Smooth muscle cell (in vitro differentiated cells): ENCODE results near the gene POLH. TPM values are rescaled to one million over a fixed set of nuclear protein-coding genes. Genes with fewer than 3 reads are reported as not detected.
"Not testable (repeated sequence)": the region's sequence is repeated elsewhere in the genome, so short reads cannot be mapped to it uniquely, and the experiment has no call there.

Experiments
- DNase-seq: peaks from one replicate; lab custom pipeline; 2025; ENCODE audit not compliant: unreplicated experiment; lab: John Stamatoyannopoulos, UW
- H2AFZ ChIP-seq: fragments of 200-600 bp; sonication (generic); 2 replicates; pipeline ENCODE4 v1.6.0; 2016; ENCODE audit warnings: antibody characterized with exemption, low read depth, mild to moderate bottlenecking
- H3F3A ChIP-seq: fragments of 200-600 bp; sonication (generic); 2 replicates; pipeline ENCODE4 v1.6.0; 2017; ENCODE audit warnings: antibody characterized with exemption, low read depth
- H3K27ac ChIP-seq: fragments of 200-600 bp; sonication (generic); 2 replicates; pipeline ENCODE4 v1.5.1; 2016; ENCODE audit warnings: low read depth, mild to moderate bottlenecking
- H3K27me3 ChIP-seq: fragments of 200-600 bp; sonication (generic); 2 replicates; pipeline ENCODE4 v1.6.1; 2016; ENCODE audit warnings: low read depth, mild to moderate bottlenecking
- H3K36me3 ChIP-seq: fragments of 200-600 bp; sonication (generic); 2 replicates; pipeline ENCODE4 v1.5.1; 2016; ENCODE audit warnings: low read depth
- H3K4me1 ChIP-seq: fragments of 200-600 bp; sonication (generic); 2 replicates; pipeline ENCODE4 v1.5.1; 2016; ENCODE audit warnings: low read depth
- H3K4me2 ChIP-seq: fragments of 200-600 bp; sonication (generic); 2 replicates; pipeline ENCODE4 v1.6.0; 2016; ENCODE audit warnings: mild to moderate bottlenecking
- H3K4me3 ChIP-seq: fragments of 200-600 bp; sonication (generic); 2 replicates; pipeline ENCODE4 v1.5.1; 2016; ENCODE audit warnings: mild to moderate bottlenecking
- H3K79me2 ChIP-seq: fragments of 200-600 bp; sonication (generic); 2 replicates; pipeline ENCODE4 v1.6.0; 2016; ENCODE audit warnings: low read depth, mild to moderate bottlenecking
- H3K9ac ChIP-seq: fragments of 200-600 bp; sonication (generic); 2 replicates; pipeline ENCODE4 v1.6.0; 2016; ENCODE audit warnings: low read depth
- H3K9me3 ChIP-seq: fragments of 200-600 bp; sonication (generic); replicated peaks from 2 replicates; pipeline ENCODE4 v1.5.1; 2016; ENCODE audit warnings: low read depth
- H4K20me1 ChIP-seq: fragments of 200-600 bp; sonication (generic); 2 replicates; pipeline ENCODE4 v1.6.0; 2016; ENCODE audit warnings: low read depth
- WGBS: methylation state at CpG from one replicate; pipeline ENCODE4 v1.1.7; 2016; ENCODE audit warnings: low lambda C conversion rate; 5-methylcytosine and 5-hydroxymethylcytosine counted together
- polyA plus RNA-seq: library from polyadenylated mRNA; unstranded; fragments of >200 nt; fragmentation: Nextera tagmentation; extraction: Ambion mirVana; gene quantifications from 2 replicates; pipeline ENCODE4 v1.2.1, GENCODE V29; 2016
- total RNA-seq: library from RNA; depleted of rRNA; stranded (reverse); fragments of >200 nt; gene quantifications from 2 replicates; pipeline ENCODE4 v1.2.3, GENCODE V29; 2014
- TF ChIP-seq, protein P1 (sequence below): fragments of 200-600 bp; sonication (generic); IDR thresholded peaks from 2 replicates; pipeline ENCODE4 v1.5.1; 2017; ENCODE audit warnings: borderline replicate concordance, mild to moderate bottlenecking, antibody characterized with exemption; ENCODE audit not compliant: insufficient read depth, poor library complexity, severe bottlenecking

The POLH gene
- total and polyA plus RNA-seq, 2 experiments from 2014 or later: 8.4 to 13.3 TPM

DNA sequence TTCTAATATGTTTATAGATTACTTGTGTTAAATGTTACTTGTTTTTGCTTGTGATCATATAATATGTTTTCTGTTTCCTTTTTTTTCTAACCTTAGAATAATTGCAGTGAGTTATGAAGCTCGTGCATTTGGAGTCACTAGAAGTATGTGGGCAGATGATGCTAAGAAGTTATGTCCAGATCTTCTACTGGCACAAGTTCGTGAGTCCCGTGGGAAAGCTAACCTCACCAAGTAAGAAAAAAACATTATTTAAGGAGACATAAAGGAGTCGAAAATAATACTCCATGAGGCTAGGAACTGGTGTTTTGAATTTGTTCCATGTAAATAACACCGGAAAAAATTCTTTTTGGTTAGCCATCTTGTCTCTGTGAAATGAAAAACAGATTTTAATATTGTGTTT, 6.9 kb downstream of the POLH start:
- TF ChIP-seq, protein P1, sequence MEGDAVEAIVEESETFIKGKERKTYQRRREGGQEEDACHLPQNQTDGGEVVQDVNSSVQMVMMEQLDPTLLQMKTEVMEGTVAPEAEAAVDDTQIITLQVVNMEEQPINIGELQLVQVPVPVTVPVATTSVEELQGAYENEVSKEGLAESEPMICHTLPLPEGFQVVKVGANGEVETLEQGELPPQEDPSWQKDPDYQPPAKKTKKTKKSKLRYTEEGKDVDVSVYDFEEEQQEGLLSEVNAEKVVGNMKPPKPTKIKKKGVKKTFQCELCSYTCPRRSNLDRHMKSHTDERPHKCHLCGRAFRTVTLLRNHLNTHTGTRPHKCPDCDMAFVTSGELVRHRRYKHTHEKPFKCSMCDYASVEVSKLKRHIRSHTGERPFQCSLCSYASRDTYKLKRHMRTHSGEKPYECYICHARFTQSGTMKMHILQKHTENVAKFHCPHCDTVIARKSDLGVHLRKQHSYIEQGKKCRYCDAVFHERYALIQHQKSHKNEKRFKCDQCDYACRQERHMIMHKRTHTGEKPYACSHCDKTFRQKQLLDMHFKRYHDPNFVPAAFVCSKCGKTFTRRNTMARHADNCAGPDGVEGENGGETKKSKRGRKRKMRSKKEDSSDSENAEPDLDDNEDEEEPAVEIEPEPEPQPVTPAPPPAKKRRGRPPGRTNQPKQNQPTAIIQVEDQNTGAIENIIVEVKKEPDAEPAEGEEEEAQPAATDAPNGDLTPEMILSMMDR: no peak
- H3K9me3 ChIP-seq: no peaks in the 10 kb centered on the region
- no peaks in the 10 kb centered on the region for H3F3A ChIP-seq
- no peak overlapping the region for H3K27ac ChIP-seq
- peaks cover 5% of the 10 kb centered on the region for H3K4me1 ChIP-seq
- no peak overlapping the region for H3K4me3 ChIP-seq
- no peaks in the 10 kb centered on the region for H3K27me3 ChIP-seq
- 92% methylated on average over 5 of the region's 5 CpGs for WGBS
- no peak overlapping the region for H3K4me2 ChIP-seq
- H3K36me3 ChIP-seq: peaks cover 15% of the 10 kb centered on the region
- no peak overlapping the region for H2AFZ ChIP-seq
- H3K9ac ChIP-seq: no peak overlapping the region
- H3K79me2 ChIP-seq: peaks cover 23% of the 10 kb centered on the region
- H4K20me1 ChIP-seq: peaks cover 19% of the 10 kb centered on the region
- no peak for DNase-seq

- DNase-seq: no peak
- H3K9ac ChIP-seq: no peak overlapping the region
- no peaks in the 10 kb centered on the region for H3F3A ChIP-seq
- TF ChIP-seq, protein P1: no peak
- H3K27ac ChIP-seq: no peak overlapping the region
- no peak overlapping the region for H3K4me2 ChIP-seq
- H2AFZ ChIP-seq: no peak overlapping the region
- peaks cover 16% of the 10 kb centered on the region for H3K36me3 ChIP-seq
- H3K9me3 ChIP-seq: no peaks in the 10 kb centered on the region
- 89% methylated on average over 7 of the region's 7 CpGs for WGBS
- H3K79me2 ChIP-seq: peaks cover 5% of the 10 kb centered on the region
- no peaks in the 10 kb centered on the region for H3K4me1 ChIP-seq
- peaks cover 9% of the 10 kb centered on the region for H4K20me1 ChIP-seq
- H3K27me3 ChIP-seq: no peaks in the 10 kb centered on the region
- H3K4me3 ChIP-seq: no peak overlapping the region
Measured at GRCh38 chr6:43584892-43585570, 9.0 kb downstream of the POLH start.

- H3K36me3 ChIP-seq: peaks cover 16% of the 10 kb centered on the region
- H2AFZ ChIP-seq: no peak overlapping the region
- no peak overlapping the region for H3K9ac ChIP-seq
- H3K4me2 ChIP-seq: no peak overlapping the region
- H3K79me2 ChIP-seq: no peaks in the 10 kb centered on the region
- no peak overlapping the region for H3K4me3 ChIP-seq
- H3K27ac ChIP-seq: no peak overlapping the region
- TF ChIP-seq, protein P1: no peak
- H4K20me1 ChIP-seq: no peaks in the 10 kb centered on the region
- 100% methylated on average over 5 of the region's 5 CpGs for WGBS
- no peaks in the 10 kb centered on the region for H3F3A ChIP-seq
- H3K4me1 ChIP-seq: no peaks in the 10 kb centered on the region
- no peak for DNase-seq
- no peaks in the 10 kb centered on the region for H3K27me3 ChIP-seq
- H3K9me3 ChIP-seq: no peaks in the 10 kb centered on the region
Measured at GRCh38 chr6:43588194-43588593, 12.2 kb downstream of the POLH start.

- 100% methylated on average over 1 of the region's 1 CpG for WGBS
- H3K9me3 ChIP-seq, H3K4me3 ChIP-seq, H3K27me3 ChIP-seq, DNase-seq, H3F3A ChIP-seq, H3K27ac ChIP-seq, H3K4me1 ChIP-seq, H3K79me2 ChIP-seq, H3K9ac ChIP-seq, H2AFZ ChIP-seq, H4K20me1 ChIP-seq, H3K4me2 ChIP-seq: not testable (repeated sequence)
- H3K36me3 ChIP-seq: peaks cover 11% of the 10 kb centered on the region
Measured at GRCh38 chr6:43589564-43589963, 13.6 kb downstream of the POLH start.
